Endodermal cell (in vitro differentiated cells): ENCODE measurements around the gene ZNF678. TPM values are rescaled to one million over a fixed set of nuclear protein-coding genes. Genes with fewer than 3 reads are reported as not detected.

Experiments
- DNase-seq: peaks from one replicate; pipeline ENCODE4 v3.0.0-alpha.2; 2017
- H3K27ac ChIP-seq: 2 replicates; pipeline ENCODE4 v1.5.1; 2013; ENCODE audit warnings: mild to moderate bottlenecking, low read depth, low read length, moderate library complexity
- H3K27me3 ChIP-seq: 2 replicates; pipeline ENCODE4 v1.6.1; 2013; ENCODE audit warnings: mild to moderate bottlenecking, low read length, moderate library complexity; ENCODE audit not compliant: insufficient read depth, control insufficient read depth, poor library complexity, severe bottlenecking
- H3K36me3 ChIP-seq: 2 replicates; pipeline ENCODE4 v1.7.0; 2013; ENCODE audit warnings: mild to moderate bottlenecking, low read length, moderate library complexity; ENCODE audit not compliant: control insufficient read depth, insufficient read depth
- H3K4me1 ChIP-seq: one replicate; pipeline ENCODE4 v1.7.0; 2013; ENCODE audit warnings: low read length; ENCODE audit not compliant: control insufficient read depth, insufficient read depth
- H3K4me3 ChIP-seq: 2 replicates; pipeline ENCODE4 v1.5.1; 2013; ENCODE audit warnings: mild to moderate bottlenecking, low read length, moderate library complexity
- H3K9ac ChIP-seq: 2 replicates; pipeline ENCODE4 v1.6.1; 2013; ENCODE audit warnings: mild to moderate bottlenecking, low read length, moderate library complexity; ENCODE audit not compliant: poor library complexity, severe bottlenecking; ENCODE audit errors: extremely low read depth
- H3K9me3 ChIP-seq: 2 replicates; pipeline ENCODE4 v1.6.1; 2013; ENCODE audit warnings: mild to moderate bottlenecking, low read length, moderate library complexity; ENCODE audit not compliant: control insufficient read depth
- H3K27ac Mint-ChIP-seq: 2 replicates; pipeline ENCODE4 v1.8.0; 2020; ENCODE audit warnings: mixed read lengths
- H3K27me3 Mint-ChIP-seq: 2 replicates; pipeline ENCODE4 v1.8.0; 2021; ENCODE audit warnings: mild to moderate bottlenecking, mixed read lengths; ENCODE audit not compliant: insufficient read depth
- H3K36me3 Mint-ChIP-seq: 2 replicates; pipeline ENCODE4 v1.8.0; 2020; ENCODE audit warnings: low read depth, mixed read lengths
- H3K4me1 Mint-ChIP-seq: 2 replicates; pipeline ENCODE4 v1.8.0; 2020; ENCODE audit warnings: mixed read lengths
- H3K4me3 Mint-ChIP-seq: 2 replicates; pipeline ENCODE4 v1.8.0; 2020; ENCODE audit warnings: mild to moderate bottlenecking, moderate library complexity, mixed read lengths
- H3K9me3 Mint-ChIP-seq: 2 replicates; pipeline ENCODE4 v1.8.0; 2020; ENCODE audit warnings: mild to moderate bottlenecking, mixed read lengths
- CTCF ChIP-seq: fragments of 200-600 bp; sonication (generic); conservative IDR thresholded peaks from 2 replicates; pipeline ENCODE4 v1.5.0; 2021; ENCODE audit warnings: antibody characterized with exemption, mild to moderate bottlenecking
- WGBS, 2 experiments: methylation state at CpG; one replicate each; pipeline versions ENCODE4 v1.1.5 to v1.1.7; 2013; ENCODE audit warnings: missing lambda C conversion rate in 2 of 2, mixed read lengths in 1 of 2; ENCODE audit not compliant: insufficient coverage in 1 of 2, insufficient read length in 1 of 2; 5-methylcytosine and 5-hydroxymethylcytosine counted together
- total RNA-seq, 2 donors: library from RNA; stranded (reverse); fragmentation: NEBNext Ultra II Directional in 1 of 2; extraction: Animal tissue kit (Norgen Biotek cat#: 25700) in 1 of 2; gene quantifications; 2 replicates in 1 of 2; 3 replicates in 1 of 2; pipeline ENCODE4 v1.2.1, GENCODE V29; 2021

ZNF678 gene
- total RNA-seq, 2 donors from 2014 or later: 23.1 to 24.3 TPM

DNA sequence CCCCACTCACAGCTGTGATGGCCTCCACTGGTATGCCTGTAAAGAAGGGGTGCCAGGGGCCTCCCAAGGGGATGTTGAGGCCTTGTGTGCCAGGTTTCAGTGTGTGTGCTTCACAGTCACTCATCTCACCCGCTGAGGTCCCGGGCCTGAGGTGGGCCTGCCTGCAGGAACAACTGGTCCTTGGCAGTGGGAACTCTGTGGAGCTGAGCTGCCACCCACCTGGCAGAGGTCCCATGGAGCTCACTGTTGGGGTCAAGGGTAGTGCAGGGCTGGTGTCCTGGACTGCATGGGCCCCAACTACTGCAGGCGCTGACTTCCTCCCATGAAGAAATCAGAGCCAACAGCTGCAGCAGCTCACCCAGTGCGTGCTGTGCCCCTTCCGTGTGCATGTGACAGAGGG is 17.3 kb upstream of the ZNF678 start:
- H3K4me3 ChIP-seq: no peak overlapping the region
- Mint-ChIP-seq H3K4me1 (no peaks in the 10 kb centered on the region), H3K9me3 (peaks cover 15% of the 10 kb centered on the region), H3K36me3 (no peaks in the 10 kb centered on the region), H3K27ac (no peak overlapping the region), H3K4me3 (no peak overlapping the region), H3K27me3 (peaks cover 23% of the 10 kb centered on the region)
- TF ChIP-seq CTCF: no peak
- WGBS, 2 experiments: 76 to 78% methylated on average over 1 to 5 of the region's 5 CpGs
- peaks cover 7% of the 10 kb centered on the region for H3K27me3 ChIP-seq
- DNase-seq: peak; percentile 36
- no peaks in the 10 kb centered on the region for H3K36me3 ChIP-seq
- H3K9ac ChIP-seq: no peak overlapping the region
- H3K9me3 ChIP-seq: peaks cover 8% of the 10 kb centered on the region
- no peak overlapping the region for H3K27ac ChIP-seq
- no peaks in the 10 kb centered on the region for H3K4me1 ChIP-seq

DNA sequence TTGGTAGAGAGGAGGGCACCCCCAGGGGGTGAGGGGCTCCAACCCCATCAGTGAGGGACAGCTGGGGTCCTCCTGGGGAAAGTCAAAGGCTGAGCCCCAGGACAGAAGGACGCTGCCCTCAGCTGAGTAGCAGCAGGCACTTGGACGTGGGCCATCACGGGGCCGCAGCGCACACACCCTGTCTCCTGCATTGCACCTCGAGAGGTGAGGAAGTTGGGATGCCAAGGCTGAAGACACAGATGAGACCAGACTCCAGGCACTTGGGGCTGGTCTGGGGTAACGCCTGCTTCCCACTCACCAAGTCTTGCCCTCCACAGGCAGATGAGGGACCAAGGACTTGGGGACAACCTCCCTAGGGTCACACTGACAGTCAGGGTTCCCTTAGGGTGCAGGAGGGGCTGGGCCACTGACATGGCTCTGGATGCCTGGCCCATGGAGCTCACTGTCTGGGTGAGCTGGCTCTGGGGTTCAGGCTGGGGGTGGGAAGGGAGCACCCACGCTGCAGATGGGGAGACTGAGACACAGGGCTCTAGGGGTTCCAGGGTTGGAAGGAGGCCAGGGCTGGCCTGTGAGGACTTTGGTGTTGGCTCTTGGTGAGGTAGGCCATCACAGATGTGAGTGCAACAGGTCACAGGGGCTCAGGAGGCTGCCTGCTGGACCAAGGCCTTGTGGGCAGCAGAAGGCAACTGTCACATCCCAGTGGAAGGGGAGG is 16.6 kb upstream of the ZNF678 start:
- Histone ChIP-seq H3K27me3 (peaks cover under 1% of the 10 kb centered on the region), H3K9me3 (peaks cover 9% of the 10 kb centered on the region), H3K4me3 (no peak overlapping the region), H3K36me3 (no peaks in the 10 kb centered on the region), H3K27ac (no peak overlapping the region), H3K9ac (no peak overlapping the region), H3K4me1 (no peaks in the 10 kb centered on the region)
- DNase-seq: no peak
- Mint-ChIP-seq H3K36me3 (peaks cover 1% of the 10 kb centered on the region), H3K27ac (no peak overlapping the region), H3K9me3 (peaks cover 21% of the 10 kb centered on the region), H3K4me3 (no peak overlapping the region), H3K4me1 (no peaks in the 10 kb centered on the region), H3K27me3 (peaks cover 21% of the 10 kb centered on the region)
- TF ChIP-seq CTCF: no peak
- 89 to 100% methylated on average over 6 to 8 of the region's 8 CpGs for WGBS, 2 experiments

DNA sequence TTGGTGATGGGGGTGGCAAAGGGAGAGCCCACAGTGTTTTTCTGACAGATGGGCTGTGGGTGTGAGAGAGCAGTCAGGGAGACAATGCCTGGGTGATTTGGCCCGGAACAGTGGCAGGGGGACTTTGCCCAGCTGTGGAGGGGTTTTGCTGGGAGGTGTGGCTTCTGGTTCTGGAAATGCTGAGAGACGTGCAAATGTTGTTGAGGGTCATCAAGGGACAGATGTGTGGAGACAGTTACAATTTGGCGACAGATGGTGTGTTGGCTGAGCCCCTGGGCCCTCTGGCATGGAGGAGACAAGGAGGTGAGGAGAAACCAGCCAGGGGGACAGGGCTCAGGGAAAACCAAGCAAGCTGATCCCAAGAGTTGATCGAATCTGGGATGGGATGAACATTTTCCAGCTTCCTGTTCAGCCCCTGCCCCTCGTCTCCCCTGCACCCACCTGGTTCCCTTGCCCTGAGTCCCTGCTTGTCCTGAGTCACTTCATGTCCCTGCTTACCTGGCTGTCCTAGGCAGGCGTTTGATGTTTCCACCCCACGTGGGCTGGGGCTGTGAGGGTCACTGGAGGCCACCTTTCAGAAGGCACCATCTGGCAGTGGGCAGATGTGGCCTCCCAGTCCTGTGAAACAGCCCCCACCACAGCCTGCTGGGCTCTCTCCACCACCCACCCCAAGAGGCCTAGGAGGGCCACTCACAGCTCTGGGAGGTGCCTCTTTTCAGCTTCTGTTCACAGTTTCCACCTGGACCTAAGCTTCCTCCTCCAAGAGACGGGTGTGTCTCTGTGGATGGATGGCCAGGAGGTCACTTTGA is 15.8 kb upstream of the ZNF678 start:
- no peaks in the 10 kb centered on the region for H3K4me1 ChIP-seq
- no peak overlapping the region for H3K4me3 ChIP-seq
- H3K4me3 Mint-ChIP-seq: no peak overlapping the region
- no peaks in the 10 kb centered on the region for H3K4me1 Mint-ChIP-seq
- 76 to 80% methylated on average over 5 to 7 of the region's 8 CpGs for WGBS, 2 experiments
- H3K9ac ChIP-seq: no peak overlapping the region
- peaks cover 26% of the 10 kb centered on the region for H3K27me3 Mint-ChIP-seq
- DNase-seq: no peak
- no peak overlapping the region for H3K27ac Mint-ChIP-seq
- H3K36me3 ChIP-seq: no peaks in the 10 kb centered on the region
- H3K27me3 ChIP-seq: no peaks in the 10 kb centered on the region
- peaks cover 16% of the 10 kb centered on the region for H3K9me3 ChIP-seq
- no peak for TF ChIP-seq CTCF
- no peak overlapping the region for H3K27ac ChIP-seq
- peaks cover 29% of the 10 kb centered on the region for H3K9me3 Mint-ChIP-seq
- peaks cover 2% of the 10 kb centered on the region for H3K36me3 Mint-ChIP-seq
